MG63 (cell line): ENCODE data around the gene ZDHHC19. TPM values are rescaled to one million over a fixed set of nuclear protein-coding genes. Genes with fewer than 3 reads are reported as not detected.
"Not testable (repeated sequence)": the region's sequence is repeated elsewhere in the genome, so short reads cannot be mapped to it uniquely, and the experiment has no call there.

Experiments
- DNase-seq: peaks from one replicate; pipeline ENCODE4 v3.0.0-alpha.2; 2020
- H3K27me3 ChIP-seq: fragments of 250-450 bp; sonication (Bioruptor Pico); 2 replicates; pipeline ENCODE4 v1.5.1; 2020; ENCODE audit warnings: mild to moderate bottlenecking, moderate library complexity
- H3K36me3 ChIP-seq: fragments of 250-450 bp; sonication (Bioruptor Pico); 2 replicates; pipeline ENCODE4 v1.5.1; 2020; ENCODE audit warnings: mild to moderate bottlenecking, moderate library complexity
- H3K4me3 ChIP-seq: fragments of 250-450 bp; sonication (Bioruptor Pico); 2 replicates; pipeline ENCODE4 v1.5.1; 2020; ENCODE audit warnings: mild to moderate bottlenecking, moderate library complexity
- H3K9me3 ChIP-seq: fragments of 250-450 bp; sonication (Bioruptor Pico); 2 replicates; pipeline ENCODE4 v1.5.1; 2020; ENCODE audit warnings: mild to moderate bottlenecking, moderate library complexity
- total RNA-seq: library from RNA; depleted of rRNA; stranded (reverse); fragments of >200 nt; shearing (Covaris generic); gene quantifications from 2 replicates; pipeline ENCODE4 v1.2.3, GENCODE V29; 2014; ENCODE audit warnings: low replicate concordance

ZDHHC19 gene
- total RNA-seq, 1 experiment from 2014 or later, result not detected

DNA sequence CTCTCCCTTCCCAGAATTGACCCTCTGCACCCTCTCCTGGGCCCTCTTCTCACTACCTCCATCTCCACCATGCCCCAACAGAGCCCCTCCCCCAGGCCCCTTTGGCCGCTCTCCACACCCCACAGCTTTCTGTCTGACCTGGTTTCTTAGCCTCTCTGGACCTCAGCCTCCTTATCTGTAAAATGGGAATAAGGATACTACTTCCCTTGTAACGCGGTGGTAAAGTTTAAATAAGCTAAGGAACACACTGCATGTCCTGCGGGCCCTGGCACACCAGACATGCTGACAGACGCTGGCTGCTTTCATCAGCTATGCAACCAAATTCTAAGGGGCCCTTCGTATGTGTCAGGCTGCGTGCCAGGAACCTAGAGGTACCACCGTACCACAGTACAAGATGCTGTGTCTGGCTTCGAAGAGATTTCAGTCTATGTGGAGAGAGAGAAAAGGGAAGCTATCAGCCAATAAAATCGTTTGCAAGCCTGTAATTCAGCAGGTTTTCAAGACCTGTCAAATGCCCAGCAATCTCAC, 4.4 kb upstream of the ZDHHC19 start:
- Histone ChIP-seq H3K4me3 (no peak overlapping the region), H3K27me3 (no peaks in the 10 kb centered on the region), H3K9me3 (no peaks in the 10 kb centered on the region), H3K36me3 (no peaks in the 10 kb centered on the region)
- DNase-seq, result no peak

- no peaks in the 10 kb centered on the region for H3K9me3 ChIP-seq
- DNase-seq, result no peak
- H3K36me3 ChIP-seq, result no peaks in the 10 kb centered on the region
- H3K27me3 ChIP-seq, result no peaks in the 10 kb centered on the region
- no peak overlapping the region for H3K4me3 ChIP-seq
These were observed 3.7 kb upstream of the ZDHHC19 start for GRCh38 chr3:196214783-196215441.

DNA sequence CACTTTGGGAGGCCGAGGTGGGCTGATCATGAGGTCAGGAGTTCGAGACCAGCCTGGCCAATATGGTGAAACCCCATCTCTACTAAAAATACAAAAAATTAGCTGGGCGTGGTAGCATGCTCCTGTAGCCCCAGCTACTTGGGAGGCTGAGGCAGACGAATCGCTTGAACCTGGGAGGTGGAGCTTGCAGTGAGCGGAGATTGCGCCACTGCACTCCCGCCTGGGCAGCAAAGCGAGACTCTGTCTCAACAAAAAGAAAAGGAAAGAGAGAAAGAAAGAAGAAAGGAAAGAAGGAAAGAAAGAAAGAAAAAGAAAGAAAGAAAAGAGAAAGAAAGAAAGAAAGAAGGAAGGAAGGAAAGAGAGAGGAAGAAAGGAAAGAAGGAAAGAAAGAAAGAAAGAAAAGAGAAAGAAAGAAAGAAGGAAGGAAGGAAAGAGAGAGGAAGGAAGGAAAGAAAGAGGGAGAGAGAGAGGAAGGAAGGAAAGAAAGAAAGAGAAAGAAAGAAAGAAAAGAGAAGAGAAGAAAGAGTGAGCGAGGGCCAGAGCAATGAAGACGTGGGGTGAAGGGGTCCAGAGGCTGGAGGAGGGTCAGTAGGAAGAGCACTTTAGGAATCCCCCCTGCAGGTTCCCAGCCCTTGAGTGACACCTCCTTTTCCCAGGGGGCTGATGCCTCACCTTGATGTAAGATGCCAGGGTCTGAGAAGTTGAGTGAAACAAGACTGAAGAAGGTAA, 1.1 kb downstream of the ZDHHC19 start:
- not testable (repeated sequence) for H3K36me3 ChIP-seq, H3K4me3 ChIP-seq, DNase-seq, H3K27me3 ChIP-seq, H3K9me3 ChIP-seq

DNA sequence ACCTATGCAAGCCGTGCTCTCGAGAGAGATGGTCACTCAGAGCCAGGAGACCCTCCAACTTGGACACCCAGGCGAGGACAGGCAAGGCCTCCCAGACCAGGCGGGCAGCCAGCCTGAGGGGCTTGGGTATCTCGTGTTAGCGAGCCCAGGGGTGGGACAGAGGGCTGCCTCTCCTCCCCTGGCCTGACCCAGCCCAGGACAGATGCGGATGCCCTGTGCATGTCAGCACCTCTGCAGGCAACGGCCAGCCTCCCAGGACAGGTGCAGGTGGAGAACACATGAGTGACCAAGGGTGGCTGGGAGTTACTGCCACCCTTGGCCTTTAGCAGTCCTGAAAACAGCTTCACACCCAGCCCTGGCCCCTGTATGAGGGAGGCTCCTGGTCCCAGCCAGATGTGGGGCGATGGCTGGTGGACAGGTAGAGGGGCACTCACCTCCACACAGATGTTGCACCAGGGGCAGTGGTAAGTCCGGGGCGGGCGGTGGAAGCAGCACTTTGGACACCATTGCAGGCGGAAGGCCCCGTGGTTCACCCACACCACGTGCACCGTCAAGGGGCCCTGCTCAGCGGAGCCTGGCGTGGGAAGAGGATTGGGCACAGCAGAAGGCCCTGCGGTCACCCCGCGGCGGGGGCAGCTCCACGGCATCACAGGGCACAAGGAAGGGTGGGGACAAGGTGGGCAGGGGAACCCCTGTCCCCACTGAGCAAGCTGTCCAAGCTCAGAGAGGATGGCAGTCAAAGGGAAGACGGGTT, 2.1 kb downstream of the ZDHHC19 start:
- H3K4me3 ChIP-seq, result no peak overlapping the region
- peaks cover 7% of the 10 kb centered on the region; the same call in 1 of the 2 replicates for H3K9me3 ChIP-seq
- no peaks in the 10 kb centered on the region for H3K27me3 ChIP-seq
- no peaks in the 10 kb centered on the region for H3K36me3 ChIP-seq
- no peak for DNase-seq

- peak; percentile 41 for DNase-seq
- Histone ChIP-seq H3K9me3 (peaks cover 7% of the 10 kb centered on the region; the same call in 1 of the 2 replicates), H3K27me3 (no peaks in the 10 kb centered on the region), H3K4me3 (peak overlapping the region; percentile 29; the same call in 1 of the 2 replicates), H3K36me3 (no peaks in the 10 kb centered on the region)
These were observed 3.2 kb downstream of the ZDHHC19 start for GRCh38 chr3:196207833-196208607.

GRCh38 chr3:196207159-196207832, 3.9 kb downstream of the ZDHHC19 start:
- Histone ChIP-seq H3K36me3 (no peaks in the 10 kb centered on the region), H3K27me3 (no peaks in the 10 kb centered on the region), H3K4me3 (no peak overlapping the region), H3K9me3 (peaks cover 7% of the 10 kb centered on the region; the same call in 1 of the 2 replicates)
- no peak for DNase-seq

DNA sequence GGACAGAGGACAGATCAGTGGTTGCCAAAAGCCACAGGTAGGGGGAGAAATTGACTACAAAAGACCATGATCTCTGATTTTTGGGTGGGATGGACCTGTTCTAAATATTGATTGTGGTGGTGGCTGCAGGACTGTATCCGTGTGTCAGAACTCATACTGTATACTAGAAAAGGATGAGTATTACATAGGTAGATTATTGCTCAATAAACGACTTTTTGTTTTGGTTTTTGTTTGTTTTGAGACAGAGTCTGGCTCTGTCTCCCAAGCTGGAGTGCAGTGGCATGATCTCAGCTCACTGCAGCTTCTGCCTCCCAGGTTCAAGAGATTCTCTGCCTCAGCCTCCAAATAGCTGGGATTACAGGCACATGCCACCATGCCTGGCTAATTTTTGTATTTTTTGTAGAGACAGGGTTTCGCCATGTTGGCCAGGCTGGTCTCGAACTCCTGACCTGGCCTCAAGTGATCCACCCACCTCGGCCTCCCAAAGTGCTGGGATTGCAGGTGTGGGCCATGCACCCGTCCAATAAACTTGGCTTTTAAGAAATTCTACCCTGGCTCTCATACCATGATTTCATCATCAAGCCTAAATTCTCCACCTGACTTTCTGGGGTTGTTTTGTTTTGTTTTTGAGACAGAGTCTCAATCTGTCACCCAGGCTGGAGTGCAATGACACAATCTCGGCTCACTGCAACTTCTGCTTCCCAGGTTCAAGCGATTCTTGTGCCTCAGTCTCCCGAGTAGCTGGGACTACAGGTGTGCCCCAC, 5.6 kb downstream of the ZDHHC19 start:
- not testable (repeated sequence) for DNase-seq, H3K36me3 ChIP-seq, H3K27me3 ChIP-seq, H3K9me3 ChIP-seq, H3K4me3 ChIP-seq

- H3K4me3 ChIP-seq, result no peak overlapping the region
- H3K27me3 ChIP-seq, result no peaks in the 10 kb centered on the region
- H3K9me3 ChIP-seq, result peaks cover 7% of the 10 kb centered on the region; the same call in 1 of the 2 replicates
- no peaks in the 10 kb centered on the region for H3K36me3 ChIP-seq
- DNase-seq, result no peak
These were observed 7.4 kb downstream of the ZDHHC19 start for GRCh38 chr3:196203846-196204245.

DNA sequence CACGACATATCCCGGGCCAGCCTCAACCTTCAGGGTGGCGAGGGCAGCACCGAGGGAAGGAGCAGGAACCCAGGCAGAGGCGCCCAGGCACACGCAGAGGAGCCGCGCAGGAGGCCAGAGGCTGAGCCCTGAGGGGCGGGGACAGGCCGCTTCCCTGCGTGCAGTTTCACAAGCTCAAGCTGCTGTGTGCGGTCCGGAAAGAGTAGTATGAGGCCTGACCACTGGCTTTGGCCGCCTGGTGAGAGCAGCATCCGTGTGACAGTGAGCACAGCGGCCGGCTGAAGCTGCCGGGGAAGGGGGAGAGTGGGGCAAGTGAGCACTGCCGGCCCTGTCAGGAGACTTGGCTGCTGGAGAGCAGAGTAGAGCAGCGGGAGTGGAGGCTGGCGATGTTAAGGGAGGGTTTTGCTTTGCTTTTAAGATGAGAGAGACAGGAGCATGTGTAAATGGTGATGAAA, 8.7 kb downstream of the ZDHHC19 start:
- DNase-seq, result no peak
- no peaks in the 10 kb centered on the region for H3K27me3 ChIP-seq
- H3K9me3 ChIP-seq, result peaks cover 7% of the 10 kb centered on the region; the same call in 1 of the 2 replicates
- no peaks in the 10 kb centered on the region for H3K36me3 ChIP-seq
- no peak overlapping the region for H3K4me3 ChIP-seq

- Histone ChIP-seq H3K9me3 (no peaks in the 10 kb centered on the region), H3K36me3 (no peaks in the 10 kb centered on the region), H3K27me3 (no peaks in the 10 kb centered on the region), H3K4me3 (no peak overlapping the region)
- DNase-seq, result no peak
These were observed 12.1 kb downstream of the ZDHHC19 start for GRCh38 chr3:196198771-196199753.

GRCh38 chr3:196198081-196198675, 13.0 kb downstream of the ZDHHC19 start:
- Histone ChIP-seq H3K9me3 (no peaks in the 10 kb centered on the region), H3K27me3 (no peaks in the 10 kb centered on the region), H3K4me3 (no peak overlapping the region), H3K36me3 (no peaks in the 10 kb centered on the region)
- no peak for DNase-seq

- Histone ChIP-seq H3K36me3 (no peaks in the 10 kb centered on the region), H3K27me3 (no peaks in the 10 kb centered on the region), H3K9me3 (no peaks in the 10 kb centered on the region), H3K4me3 (no peak overlapping the region)
- no peak for DNase-seq
These were observed 13.7 kb downstream of the ZDHHC19 start for GRCh38 chr3:196197524-196197923.

DNA sequence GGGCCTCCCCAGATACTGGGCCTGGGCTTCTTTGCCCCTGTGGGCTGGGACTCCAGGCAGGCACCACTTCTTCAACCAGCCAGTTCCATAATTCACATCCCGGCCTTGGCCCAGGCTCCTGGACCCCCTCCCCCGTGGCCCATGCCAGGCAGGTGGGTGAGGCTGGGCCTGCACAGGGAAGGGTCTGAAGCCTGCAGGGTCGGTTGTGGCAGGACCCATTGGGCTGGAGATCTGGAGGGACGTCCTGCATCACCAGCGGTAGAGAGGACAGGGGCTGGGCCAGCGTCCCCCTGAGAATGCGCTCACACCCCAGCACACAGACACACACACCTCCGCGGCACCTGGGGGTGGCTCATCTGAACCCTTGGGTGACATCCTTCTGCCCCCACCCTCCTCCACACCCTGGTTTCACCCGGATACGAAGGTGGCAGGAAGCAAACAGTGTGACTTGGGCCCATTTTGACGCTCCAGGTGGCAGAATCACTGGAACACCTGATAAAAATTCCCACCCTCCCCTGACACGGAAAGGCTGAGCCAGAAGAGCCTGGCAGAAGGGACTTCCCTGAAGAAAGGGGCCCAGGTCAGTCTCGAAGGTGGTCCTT, 15.4 kb downstream of the ZDHHC19 start:
- Histone ChIP-seq H3K36me3 (no peaks in the 10 kb centered on the region), H3K9me3 (no peaks in the 10 kb centered on the region), H3K27me3 (no peaks in the 10 kb centered on the region), H3K4me3 (no peak overlapping the region)
- no peak for DNase-seq

DNA sequence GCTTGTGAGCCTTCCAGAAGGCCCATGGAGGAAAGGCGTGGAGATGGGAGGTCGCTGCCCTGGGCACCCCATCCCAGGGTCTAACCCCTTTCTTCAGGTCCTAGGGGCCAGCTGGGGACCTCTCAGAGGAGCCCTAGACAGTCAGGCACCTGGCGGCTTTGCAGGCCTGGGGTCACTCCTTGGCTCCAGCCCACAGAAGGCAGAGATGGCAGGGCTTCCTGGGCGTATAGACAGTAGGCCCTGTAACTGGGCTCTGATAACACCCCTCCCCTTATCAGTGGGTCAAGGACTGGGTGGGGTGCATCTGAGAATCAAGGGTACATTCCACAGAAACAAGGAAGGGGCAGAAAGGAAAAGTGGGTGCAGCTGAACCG, 16.7 kb downstream of the ZDHHC19 start:
- Histone ChIP-seq H3K9me3 (no peaks in the 10 kb centered on the region), H3K27me3 (no peaks in the 10 kb centered on the region), H3K4me3 (no peak overlapping the region), H3K36me3 (no peaks in the 10 kb centered on the region)
- DNase-seq, result no peak
